ENCODE measurements around the gene CRLF2.
"Not testable (repeated sequence)": the region's sequence is repeated elsewhere in the genome, so short reads cannot be mapped to it uniquely, and the experiment has no call there.

CRLF2 gene

GRCh38 chrX:1212532-1212931 is at the start of gene CRLF2:
TSS of gene CRLF2 (minus strand) at chrX:1212649. CDS start at chrX:1212634, 15 bp downstream.
- DNase-seq = peak; percentile 85

DNA sequence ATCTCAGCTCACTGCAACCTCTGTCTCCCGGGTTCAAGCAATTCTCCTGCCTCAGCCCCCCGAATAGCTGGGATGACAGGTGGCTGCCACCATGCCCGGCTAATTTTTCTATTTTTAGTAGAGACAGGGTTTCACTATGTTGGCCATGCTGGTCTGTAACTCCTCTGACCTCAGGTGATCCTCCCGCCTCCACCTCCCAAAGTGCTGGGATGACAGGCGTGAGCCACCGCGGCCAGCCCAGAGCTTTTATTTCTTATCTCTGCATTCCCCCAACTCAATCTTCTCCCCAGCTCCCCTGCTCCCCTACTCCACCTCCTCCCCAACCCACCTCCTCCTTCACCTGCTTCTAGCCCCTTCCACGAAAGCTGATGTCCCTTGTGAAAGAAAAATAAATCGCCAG is 49.3 kb upstream of the CRLF2 start:
- not testable (repeated sequence) for DNase-seq

DNA sequence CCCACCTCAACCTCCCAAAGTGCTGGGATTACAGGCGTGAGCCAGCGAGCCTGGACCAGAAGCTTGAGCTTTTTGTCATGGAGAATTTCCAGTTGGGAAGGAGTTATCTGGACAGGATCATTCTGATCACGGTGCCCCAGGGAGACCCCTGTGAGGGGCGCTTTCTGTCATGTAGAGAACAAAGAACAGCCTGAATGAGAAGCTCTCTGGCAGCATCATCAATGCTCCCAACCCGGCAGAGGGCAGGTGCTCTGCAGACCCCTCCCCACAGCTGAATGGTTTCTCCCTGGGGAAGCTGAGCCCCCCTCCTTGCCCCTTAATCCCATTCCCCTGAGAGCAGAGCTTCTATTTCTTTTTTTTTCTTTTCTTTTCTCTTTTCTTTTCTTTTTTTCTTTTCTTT is 48.8 kb upstream of the CRLF2 start:
- DNase-seq = no peak

DNA sequence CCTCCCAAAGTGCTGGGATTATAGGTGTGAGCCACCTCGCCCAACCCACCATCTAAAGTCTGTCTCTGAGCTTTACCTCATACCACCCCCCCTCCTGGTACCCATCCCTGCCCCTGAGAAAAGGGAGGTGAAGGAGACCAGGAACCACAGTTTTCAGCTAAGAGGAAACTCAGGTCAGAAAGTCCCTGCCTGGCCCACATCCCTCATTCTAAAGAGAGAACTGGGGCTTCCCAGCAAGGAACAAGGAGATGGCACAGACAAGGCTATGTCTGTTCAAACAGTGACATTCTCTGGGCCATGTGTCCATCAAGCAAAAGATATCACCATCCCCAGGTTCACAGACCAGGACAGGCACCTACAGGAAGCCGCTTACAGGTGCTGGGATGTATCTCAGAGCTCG is 40.4 kb upstream of the CRLF2 start:
- DNase-seq = no peak

GRCh38 chrX:1249101-1249887 is 36.8 kb upstream of the CRLF2 start:
- peak; percentile 88 for DNase-seq

DNA sequence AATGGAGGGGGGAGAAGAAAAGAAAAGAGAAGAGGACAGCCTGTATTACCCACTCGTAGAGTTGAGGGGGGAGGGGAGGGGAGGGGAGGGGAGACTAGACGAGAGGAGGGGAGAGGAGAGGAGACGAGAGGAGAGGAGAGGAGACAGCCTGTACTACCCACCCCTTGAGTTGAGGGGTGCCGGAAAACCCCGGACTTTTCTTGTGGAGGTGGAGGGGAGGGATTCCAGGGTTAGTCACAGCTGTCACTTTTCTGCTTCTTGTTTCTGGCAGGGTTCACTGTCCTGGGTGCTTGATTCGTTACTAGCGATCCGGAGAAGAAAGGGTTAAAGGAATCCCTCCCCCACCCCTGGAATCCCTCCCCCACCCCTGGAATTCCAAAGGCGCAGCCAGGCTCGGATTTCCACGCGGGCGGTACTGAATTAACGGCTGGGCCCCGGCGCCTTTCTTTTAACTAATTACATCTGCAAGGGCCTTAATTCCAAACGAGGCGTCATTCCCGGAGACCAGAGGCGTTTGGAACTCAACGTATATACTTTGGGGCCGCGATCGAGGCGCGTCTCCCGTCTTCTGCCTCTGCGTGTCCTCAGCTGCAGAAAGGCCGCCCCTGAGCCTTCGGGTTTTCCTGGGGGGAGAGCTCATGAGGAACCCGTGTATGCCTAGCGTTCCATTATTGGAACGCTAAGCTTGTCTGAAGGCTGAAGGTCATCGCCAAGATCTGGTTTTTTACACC is 36.0 kb upstream of the CRLF2 start:
- DNase-seq = peak; percentile 62

DNA sequence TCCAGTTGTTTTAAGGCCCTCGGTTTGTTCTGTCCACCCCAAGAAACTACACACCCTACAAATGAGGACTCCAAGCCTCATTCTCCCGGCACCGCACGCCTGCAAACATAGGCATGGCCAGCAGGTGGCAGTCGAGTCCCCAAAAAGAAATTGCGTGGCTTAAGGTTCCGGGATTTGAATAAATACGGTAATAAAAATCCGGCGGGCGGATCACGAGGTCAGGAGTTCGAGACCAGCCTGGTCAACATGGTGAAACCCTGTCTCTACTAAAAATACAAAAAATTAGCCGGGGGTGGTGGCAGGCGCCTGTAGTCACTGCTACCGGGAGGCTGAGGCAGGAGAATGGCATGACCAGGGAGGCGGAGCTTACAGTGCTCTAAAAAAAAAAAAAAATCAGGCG is 34.4 kb upstream of the CRLF2 start:
- DNase-seq = peak; percentile 77

GRCh38 chrX:1244164-1245076 is 32.0 kb upstream of the CRLF2 start:
- DNase-seq = peak; percentile 37

DNA sequence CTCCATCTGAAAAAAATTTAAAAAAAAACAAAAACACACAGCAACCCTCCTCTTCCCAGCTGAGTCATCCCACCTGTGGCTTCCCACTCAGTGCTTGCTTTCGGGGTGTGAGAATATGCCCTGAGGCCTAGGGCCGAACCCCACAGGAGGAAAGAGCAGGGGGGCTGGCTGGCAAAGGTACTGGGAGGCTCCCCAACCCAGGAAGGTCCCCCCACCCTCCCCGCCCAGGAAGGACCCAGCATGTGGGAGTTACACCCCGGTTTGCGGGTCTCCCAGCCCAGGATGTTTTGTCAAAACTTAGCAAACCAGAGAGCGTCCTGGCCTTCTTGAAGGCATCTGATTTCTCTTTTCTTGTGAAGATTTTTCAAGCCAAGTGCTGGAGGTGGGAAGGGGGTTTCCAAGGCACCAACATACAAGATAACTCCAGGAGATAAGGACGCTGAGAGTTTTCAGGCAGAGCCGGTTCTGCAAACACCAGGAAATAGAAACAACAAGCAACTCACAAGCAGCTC is 30.5 kb upstream of the CRLF2 start:
- no peak for DNase-seq

DNA sequence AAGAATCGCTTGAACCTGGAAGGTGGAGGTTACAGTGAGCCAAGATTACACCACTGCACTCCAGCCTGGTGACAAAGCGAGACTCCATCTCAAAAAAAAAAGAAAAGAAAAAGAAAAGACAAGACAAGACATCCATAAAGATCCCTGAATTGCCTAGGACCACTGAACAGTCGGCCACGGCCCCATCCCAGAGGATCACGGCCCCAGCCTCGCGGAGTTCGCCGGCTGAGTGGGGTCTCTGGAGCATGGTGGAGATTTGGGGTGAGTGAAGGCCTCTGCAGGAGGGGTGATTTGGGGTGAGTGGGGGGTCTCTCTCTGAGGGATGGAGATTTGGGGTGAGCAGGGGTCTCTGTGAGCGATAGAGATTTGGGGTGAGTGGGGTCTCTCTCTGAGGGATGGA is 28.1 kb upstream of the CRLF2 start:
- not testable (repeated sequence) for DNase-seq

- peak; percentile 100 for DNase-seq
These were observed 27.3 kb upstream of the CRLF2 start for GRCh38 chrX:1239681-1240142.

- no peak for DNase-seq
These were observed 19.5 kb upstream of the CRLF2 start for GRCh38 chrX:1231850-1232465.

DNA sequence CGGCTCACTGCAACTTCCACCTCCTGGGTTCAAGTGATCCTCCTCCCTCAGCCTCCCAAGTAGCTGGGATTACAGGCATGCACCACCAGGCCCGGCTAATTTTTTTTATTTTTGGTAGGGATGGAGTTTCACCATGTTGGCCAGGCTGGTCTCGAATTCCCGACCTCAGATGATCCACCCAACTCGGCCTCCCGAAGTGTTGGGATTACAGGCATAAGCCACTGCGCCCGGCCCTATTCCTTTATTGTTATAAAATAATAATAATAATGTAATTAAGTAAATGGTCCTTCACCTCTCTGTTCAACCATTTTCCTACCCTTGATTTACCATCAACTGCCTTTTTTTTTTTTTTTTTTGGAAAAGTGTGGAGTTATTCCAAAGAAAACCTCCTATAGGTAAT is 15.7 kb upstream of the CRLF2 start:
- DNase-seq = not testable (repeated sequence)

DNA sequence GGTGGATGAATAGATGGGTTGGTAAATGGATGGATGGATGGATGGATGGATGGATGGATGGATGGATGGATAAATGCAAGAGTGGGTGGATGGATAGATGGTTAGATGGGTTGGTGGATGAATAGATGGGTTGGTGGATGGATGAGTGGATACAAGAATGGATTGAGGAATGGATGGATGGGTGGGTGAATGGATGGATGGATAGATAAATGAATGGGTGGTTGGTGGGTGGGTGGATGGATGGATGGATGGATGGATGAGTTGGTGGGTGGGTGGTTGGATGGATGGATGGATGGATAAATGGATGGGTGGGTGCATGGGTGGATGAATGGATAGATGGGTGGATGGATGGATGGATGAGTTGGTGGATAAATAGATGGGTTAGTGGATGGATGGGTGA is 13.8 kb upstream of the CRLF2 start:
- no peak for DNase-seq

DNA sequence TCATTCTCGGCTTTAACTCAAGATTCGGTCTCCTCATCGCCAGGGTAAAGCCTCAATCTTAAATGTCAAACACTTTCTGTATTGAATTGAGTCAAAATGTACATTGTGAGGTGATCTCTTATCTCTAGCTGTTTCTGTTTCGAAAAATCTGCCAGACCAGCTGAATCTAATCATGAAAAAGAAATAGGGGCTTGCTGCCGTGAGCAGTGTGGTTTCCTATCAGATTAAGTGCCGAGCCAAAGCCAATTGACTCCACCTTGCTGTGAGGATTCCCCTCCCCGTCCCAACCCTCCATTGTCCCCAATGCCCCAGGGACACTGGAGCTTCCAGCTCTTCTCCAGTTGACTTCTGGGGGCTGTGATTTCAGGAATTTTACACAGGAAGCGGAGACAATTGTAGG is 12.5 kb upstream of the CRLF2 start:
- no peak for DNase-seq

GRCh38 chrX:1223242-1223600 is 10.8 kb upstream of the CRLF2 start:
- no peak for DNase-seq

- DNase-seq = peak; percentile 95
These were observed 10.2 kb upstream of the CRLF2 start for GRCh38 chrX:1222531-1223241.

DNA sequence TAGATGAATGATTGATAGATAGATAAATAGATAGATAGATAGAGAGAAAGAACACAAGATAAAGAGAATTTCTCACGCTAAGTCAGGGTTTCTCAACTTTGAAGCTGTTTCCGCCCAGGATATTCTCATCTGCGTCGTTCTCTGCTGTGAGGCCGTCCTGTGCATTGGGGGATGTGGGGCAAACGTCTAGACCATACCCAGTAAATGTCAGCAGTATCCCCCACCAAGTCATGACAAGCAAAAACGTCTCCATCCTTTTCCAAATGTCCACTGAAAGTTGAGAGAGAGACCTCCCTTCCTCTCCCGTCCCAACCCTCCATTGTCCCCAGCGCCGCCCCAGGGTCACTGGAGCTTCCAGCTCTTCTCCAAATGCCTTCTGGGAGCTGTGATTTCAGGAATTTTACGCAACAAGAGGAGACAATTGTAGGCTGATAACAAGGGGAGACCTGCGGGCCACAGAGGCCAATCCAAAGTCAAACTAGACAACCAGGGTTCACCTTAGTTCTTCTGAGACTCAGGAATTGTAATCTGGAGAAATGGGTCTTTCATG is 8.9 kb upstream of the CRLF2 start:
- DNase-seq = no peak

DNA sequence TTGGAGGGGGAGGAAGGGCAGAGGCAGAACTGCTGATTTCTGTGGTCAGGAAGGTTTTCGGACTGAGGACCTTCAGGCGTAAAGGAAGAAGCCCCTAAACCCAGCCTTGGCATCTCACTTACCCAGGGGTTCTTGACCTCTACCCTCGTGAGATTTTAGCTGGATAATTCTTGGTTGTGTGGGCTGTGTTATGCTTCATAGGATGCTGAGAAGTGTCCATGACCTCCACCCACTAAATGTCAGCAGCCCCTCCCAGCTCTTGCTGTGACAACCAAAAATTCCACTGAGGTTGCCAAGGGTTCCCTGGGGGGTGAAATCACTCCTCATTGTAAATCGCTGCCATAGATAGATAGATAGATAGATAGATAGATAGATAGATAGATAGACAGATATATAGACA is 5.8 kb upstream of the CRLF2 start:
- peak; percentile 28 for DNase-seq

- DNase-seq = peak; percentile 80
These were observed 2.8 kb upstream of the CRLF2 start for GRCh38 chrX:1215123-1215823.

DNA sequence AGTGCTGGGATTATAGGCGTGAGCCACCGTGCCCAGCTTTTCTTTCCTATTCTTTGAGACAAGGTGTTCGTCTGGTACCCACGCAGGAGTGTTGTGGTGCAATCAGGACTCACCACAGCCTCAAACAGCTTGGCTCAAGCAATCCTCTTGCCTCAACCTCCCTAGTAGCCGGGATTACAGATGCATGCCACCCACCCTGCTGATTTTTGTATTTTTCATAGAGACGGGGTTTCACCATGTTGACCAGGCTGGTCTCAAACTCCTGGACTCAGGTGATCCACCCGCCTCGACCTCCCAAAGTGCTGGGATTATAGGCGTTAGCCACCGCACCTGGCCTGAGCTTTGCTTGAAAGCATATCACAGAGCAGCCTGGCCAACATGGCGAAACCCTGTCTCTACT is 1.5 kb upstream of the CRLF2 start:
- DNase-seq = no peak
